GM19397 (cell line): ENCODE results near the gene SPACA9.

ENCODE experiments used
- ATAC-seq: cut with Tn5 transposase; IDR thresholded peaks from one replicate; pipeline ENCODE4 v1.9.1; 2021; ENCODE audit warnings: mild to moderate bottlenecking, moderate library complexity; ENCODE audit not compliant: unreplicated experiment

Gene SPACA9

GRCh38 chr9:132935026-132935425 lies 56.3 kb downstream of the SPACA9 start:
- no peak for ATAC-seq

GRCh38 chr9:132937463-132937901 lies 58.8 kb downstream of the SPACA9 start:
- ATAC-seq = no peak

- ATAC-seq = no peak
These were observed 60.5 kb downstream of the SPACA9 start for GRCh38 chr9:132939169-132939568.
